HG03575 (cell line): ENCODE data around the gene RABGGTB.
"Not testable (repeated sequence)": the region's sequence is repeated elsewhere in the genome, so short reads cannot be mapped to it uniquely, and the experiment has no call there.

Experiments
- ATAC-seq: cut with Tn5 transposase; IDR thresholded peaks from one replicate; pipeline ENCODE4 v1.9.1; 2021; ENCODE audit not compliant: unreplicated experiment, insufficient number of reproducible peaks, low FRiP score; ENCODE audit errors: extremely low read depth

The RABGGTB gene

GRCh38 chr1:75792091-75792490 lies 6.0 kb downstream of the RABGGTB start:
- ATAC-seq: no peak

DNA sequence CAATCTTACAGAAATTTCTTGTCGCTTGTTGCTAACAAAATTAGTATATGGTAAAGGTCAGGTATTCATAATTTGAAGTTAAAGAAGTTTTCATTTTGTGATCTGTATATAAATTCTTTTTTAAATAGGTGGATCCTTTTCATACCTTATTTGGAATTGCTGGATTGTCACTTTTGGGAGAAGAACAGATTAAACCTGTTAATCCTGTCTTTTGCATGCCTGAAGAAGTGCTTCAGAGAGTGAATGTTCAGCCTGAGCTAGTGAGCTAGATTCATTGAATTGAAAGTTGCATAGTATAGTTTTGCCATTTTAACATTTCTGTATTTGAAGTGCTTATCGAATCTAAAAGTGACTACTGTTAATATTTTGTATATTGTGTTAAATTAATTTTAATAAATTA lies 8.3 kb downstream of the RABGGTB start:
- no peak for ATAC-seq

- no peak for ATAC-seq
These were observed 9.7 kb downstream of the RABGGTB start for GRCh38 chr1:75795703-75796193.

DNA sequence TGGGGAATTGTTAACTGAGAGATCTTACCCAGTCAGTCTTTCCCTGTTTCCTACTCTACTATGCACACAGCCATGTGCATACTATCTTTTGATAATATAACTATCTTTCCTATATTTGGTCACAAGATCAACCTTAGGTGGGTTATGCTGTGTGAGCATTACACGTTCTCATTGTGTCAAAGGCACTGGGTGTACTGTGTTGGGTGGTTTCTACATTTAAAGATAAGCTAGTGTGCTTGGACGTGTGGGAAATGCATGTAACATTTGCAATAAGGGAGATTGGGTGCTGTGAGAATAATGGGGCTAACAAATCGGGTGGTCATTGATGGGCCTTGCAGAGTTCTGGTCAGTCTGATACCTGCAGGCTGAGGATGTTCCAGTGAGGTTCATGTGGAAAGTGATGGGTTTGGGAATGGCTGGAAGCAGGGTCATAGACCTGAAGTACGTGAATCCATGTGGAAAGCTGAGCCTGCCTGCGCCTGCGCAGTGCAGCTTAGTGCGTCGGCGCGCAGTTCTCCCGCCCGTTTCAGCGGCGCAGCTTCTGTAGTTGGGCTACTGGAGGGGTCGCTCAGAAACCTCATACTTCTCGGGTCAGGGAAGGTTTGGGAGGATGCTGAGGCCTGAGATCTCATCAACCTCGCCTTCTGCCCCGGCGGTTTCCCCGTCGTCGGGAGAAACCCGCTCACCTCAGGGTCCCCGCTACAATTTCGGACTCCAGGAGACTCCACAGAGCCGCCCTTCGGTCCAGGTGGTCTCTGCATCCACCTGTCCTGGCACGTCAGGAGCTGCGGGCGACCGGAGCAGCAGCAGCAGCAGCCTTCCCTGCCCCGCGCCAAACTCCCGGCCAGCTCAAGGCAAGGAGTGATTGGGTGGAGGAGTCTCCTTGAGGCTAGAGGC lies 10.6 kb downstream of the RABGGTB start, which contains the start of gene MSH4:
Gene MSH4 (plus strand): TSS at position 507 of the 897 bp plus-strand sequence. CDS start 104 bp downstream, at position 611.
- ATAC-seq: no peak

GRCh38 chr1:75797273-75797588 lies 11.2 kb downstream of the RABGGTB start:
- no peak for ATAC-seq

DNA sequence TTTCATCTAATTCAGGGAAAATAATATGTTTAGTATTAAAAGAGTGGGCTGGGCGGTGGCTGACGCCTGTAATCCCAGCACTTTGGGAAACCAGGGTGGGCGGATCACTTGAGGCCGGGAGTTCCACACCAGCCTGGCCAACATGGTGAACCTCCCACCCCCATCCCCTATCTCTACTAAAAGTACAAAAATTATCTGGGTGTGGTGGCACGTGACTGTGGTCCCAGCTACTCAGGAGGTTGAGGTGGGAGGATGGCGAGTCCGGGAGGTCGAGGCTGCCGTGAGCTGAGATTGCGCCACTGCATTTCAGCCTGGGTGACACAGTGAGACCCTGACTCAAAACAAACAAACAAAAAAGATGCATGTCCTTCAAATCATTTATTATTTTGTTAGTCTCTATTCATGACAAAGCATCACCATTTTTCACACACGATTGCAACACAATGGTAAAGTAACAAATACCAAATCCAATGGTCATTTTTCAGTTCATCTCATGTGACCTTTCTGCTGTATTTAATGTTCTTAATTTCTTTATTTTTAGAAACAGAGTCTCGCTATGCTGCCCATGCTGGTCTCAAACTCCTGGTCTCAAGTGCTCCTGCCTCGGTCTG lies 11.7 kb downstream of the RABGGTB start:
- ATAC-seq: no peak

DNA sequence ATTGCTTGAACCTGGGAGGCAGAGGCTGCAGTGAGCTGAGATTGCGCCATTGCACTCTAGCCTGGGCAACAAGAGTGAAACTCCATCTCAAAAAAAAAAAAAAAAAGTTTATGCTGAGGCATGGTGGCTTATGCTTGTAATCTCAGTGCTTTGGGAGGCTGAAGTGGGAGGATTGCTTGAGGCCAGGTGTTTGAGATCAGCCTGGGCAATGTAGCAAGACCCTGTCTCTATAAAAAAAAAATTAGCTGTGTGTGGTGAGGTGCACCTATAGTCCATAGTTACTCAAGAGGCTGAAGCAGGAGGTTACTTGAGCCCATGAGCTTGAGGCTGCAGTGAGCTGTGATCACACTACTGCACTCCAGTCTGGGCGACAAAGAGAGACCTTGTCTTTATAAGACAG lies 15.4 kb downstream of the RABGGTB start:
- not testable (repeated sequence) for ATAC-seq

- no peak for ATAC-seq
These were observed 22.9 kb downstream of the RABGGTB start for GRCh38 chr1:75808921-75809320.

DNA sequence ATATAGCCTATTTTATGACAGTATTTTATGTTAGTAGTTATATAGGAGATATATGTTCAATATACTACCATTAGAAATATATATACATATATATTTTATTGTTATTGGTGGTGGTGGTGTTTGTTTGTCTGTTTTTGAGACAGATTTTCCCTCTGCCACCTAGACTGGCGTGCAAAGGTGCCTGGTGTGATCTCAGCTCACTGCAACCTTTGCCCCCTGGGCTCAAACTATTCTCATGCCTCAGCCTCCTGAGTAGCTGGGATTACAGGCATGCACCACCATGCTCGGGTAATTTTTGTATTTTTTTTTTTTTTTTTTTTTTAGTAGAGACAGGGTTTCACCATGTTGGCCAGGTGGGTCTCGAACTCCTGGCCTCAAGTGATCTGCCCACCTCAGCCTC lies 24.1 kb downstream of the RABGGTB start:
- not testable (repeated sequence) for ATAC-seq

DNA sequence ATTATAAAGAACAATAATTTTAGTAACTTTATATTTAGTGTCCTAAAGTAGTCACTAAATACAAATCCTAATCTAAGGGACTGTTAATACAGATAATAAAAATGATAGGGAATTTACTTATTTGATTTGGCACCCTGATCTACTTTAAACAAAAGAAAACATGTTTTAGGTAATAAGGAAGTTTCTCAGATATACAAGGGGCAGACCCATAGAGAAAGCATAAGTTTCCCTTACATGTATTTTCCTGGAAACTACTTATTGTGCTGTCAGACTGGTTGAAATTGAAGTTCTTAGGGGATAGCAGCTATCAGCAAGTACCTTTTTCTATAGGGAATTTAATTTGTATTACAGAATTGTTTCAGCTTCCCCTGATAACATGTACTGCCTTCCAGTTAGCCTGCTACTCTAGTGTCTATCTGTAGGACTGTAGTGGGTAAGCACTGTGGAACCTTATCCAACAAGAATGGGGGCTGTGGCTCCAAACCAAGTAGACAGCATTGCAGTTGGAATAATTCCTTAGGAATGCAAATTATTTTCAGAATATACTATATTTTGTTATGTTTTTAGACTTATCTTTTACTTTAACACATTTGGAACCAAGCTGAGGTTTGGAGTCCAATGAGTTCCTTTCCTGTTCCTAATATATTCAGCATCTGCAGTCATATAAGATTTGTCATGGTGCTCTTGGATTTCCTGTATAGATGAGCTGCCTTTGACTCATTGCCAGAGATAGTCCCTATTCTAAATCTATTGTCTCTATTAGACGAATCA lies 25.3 kb downstream of the RABGGTB start:
- ATAC-seq: no peak

DNA sequence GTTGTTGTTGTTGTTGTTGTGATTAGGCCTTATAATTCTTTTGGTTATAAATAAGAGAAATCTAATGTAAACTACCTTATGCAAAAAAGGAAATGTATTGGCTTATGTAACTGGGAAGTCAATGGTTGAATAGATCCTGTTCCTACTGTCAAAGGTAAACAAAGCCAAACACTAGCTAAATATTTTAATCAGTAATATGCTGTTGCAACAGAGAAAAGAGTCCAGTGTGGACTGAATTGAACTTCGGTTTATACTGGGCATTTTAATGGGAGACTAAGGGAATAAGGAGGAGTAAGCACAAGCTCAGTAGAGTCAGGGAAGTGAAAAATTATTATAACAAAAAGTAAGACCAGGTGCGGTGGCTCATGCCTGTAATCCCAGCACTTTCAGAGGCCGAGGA lies 26.0 kb downstream of the RABGGTB start:
- ATAC-seq: no peak

GRCh38 chr1:75823596-75823995 lies 37.5 kb downstream of the RABGGTB start:
- not testable (repeated sequence) for ATAC-seq

- no peak for ATAC-seq
These were observed 50.6 kb downstream of the RABGGTB start for GRCh38 chr1:75836528-75837100.

GRCh38 chr1:75838079-75838478 lies 52.0 kb downstream of the RABGGTB start:
- ATAC-seq: no peak

DNA sequence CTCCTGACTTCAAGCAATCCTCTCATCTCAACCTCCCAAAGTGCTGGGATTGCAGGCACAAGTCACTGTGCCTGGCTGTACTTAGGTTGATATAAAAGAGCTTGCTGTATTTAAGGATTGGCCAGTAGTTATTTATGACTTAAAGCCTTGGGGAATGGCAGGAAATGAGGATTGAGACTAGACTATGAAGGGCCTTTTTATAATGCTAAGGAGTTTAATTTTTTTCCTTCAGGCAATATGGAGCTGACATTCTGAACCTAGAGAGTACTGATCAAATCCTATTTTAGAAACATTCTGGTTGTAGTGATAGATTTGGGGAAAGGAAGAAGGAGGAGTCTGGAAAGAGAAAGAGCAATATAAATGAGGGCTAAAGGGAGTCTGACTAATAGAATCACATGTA lies 55.4 kb downstream of the RABGGTB start:
- ATAC-seq: no peak
